GM12878 (cell line): Measurements from ENCODE around the gene TNFRSF14. TPM values are rescaled to one million over a fixed set of nuclear protein-coding genes. Genes with fewer than 3 reads are reported as not detected.

ENCODE experiments used
- CBX5 ChIP-seq: sonication (generic); IDR thresholded peaks from 2 replicates; pipeline ENCODE4 v1.6.1; 2016; ENCODE audit warnings: low read depth, moderate library complexity, mild to moderate bottlenecking, inconsistent platforms
- CHD1 ChIP-seq: IDR thresholded peaks from 2 replicates; pipeline ENCODE4 v1.6.1; 2012; ENCODE audit warnings: low read depth, low read length, improper control_type of control experiment
- KAT2A ChIP-seq: conservative IDR thresholded peaks from 2 replicates; pipeline ENCODE4 v1.6.1; 2011; ENCODE audit warnings: low read depth, low read length; ENCODE audit not compliant: control insufficient read depth
- KLF5 ChIP-seq: fragments of 450-650 bp; IDR thresholded peaks from 2 replicates; pipeline ENCODE4 v1.6.1; 2014; ENCODE audit warnings: mild to moderate bottlenecking; ENCODE audit not compliant: partially characterized antibody
- MTA2 ChIP-seq: fragments of 450-650 bp; IDR thresholded peaks from 2 replicates; pipeline ENCODE4 v1.6.1; 2016; ENCODE audit warnings: low read depth, mild to moderate bottlenecking, moderate library complexity
- MYB ChIP-seq: fragments of 150-350 bp; IDR thresholded peaks from 2 replicates; pipeline ENCODE4 v1.6.1; 2014; ENCODE audit warnings: mild to moderate bottlenecking, low read depth, low read length, borderline replicate concordance
- MYC ChIP-seq: IDR thresholded peaks from 2 replicates; pipeline ENCODE4 v1.6.1; 2011; ENCODE audit warnings: mild to moderate bottlenecking, low read length, moderate library complexity, inconsistent platforms; ENCODE audit not compliant: insufficient read depth, insufficient replicate concordance, insufficient read length, severe bottlenecking
- NBN ChIP-seq: fragments of 450-650 bp; IDR thresholded peaks from 2 replicates; pipeline ENCODE4 v1.6.1; 2016
- NFIC ChIP-seq: IDR thresholded peaks from 2 replicates; pipeline ENCODE4 v1.6.1; 2012; ENCODE audit warnings: low read depth, mild to moderate bottlenecking, inconsistent platforms, low read length, moderate library complexity
- NFXL1 ChIP-seq: fragments of 450-650 bp; IDR thresholded peaks from 2 replicates; pipeline ENCODE4 v1.6.1; 2017; ENCODE audit warnings: antibody characterized with exemption, mild to moderate bottlenecking, borderline replicate concordance
- POLR2A ChIP-seq: IDR thresholded peaks from 2 replicates; pipeline ENCODE4 v1.6.1; 2011; ENCODE audit warnings: low read depth, mild to moderate bottlenecking, low read length
- RAD21 ChIP-seq: IDR thresholded peaks from 2 replicates; pipeline ENCODE4 v1.6.1; 2011; ENCODE audit warnings: mild to moderate bottlenecking, low read depth, low read length, moderate library complexity; ENCODE audit not compliant: insufficient read depth
- SIN3A ChIP-seq: IDR thresholded peaks from 2 replicates; pipeline ENCODE4 v1.6.1; 2012; ENCODE audit warnings: low read depth, low read length, improper control_type of control experiment
- SPI1 ChIP-seq: IDR thresholded peaks from 2 replicates; pipeline ENCODE4 v1.6.1; 2011; ENCODE audit warnings: low read depth, mild to moderate bottlenecking, low read length, moderate library complexity, borderline replicate concordance; ENCODE audit not compliant: insufficient read depth
- TBL1XR1 ChIP-seq: IDR thresholded peaks from 2 replicates; pipeline ENCODE4 v1.6.1; 2012; ENCODE audit warnings: low read depth, low read length, improper control_type of control experiment
- polyA plus RNA-seq, 11 experiments: library from polyadenylated mRNA; depleted of rRNA in 4 of 11; unstranded in 6 of 11; stranded (reverse) in 5 of 11; fragments of >200 nt; fragmentation: Nextera tagmentation in 4 of 11; fragmentation: Illumina TruSeq in 1 of 11; extraction: Ambion mirVana in 4 of 11; extraction: Trizol in 1 of 11; gene quantifications; 1 replicate in 1 of 11; 2 replicates in 10 of 11; pipeline versions ENCODE4 v1.2.1 to v1.2.3, GENCODE V29; 2011 to 2016; ENCODE audit warnings: inconsistent platforms in 2 of 11, missing spikeins in 2 of 11, low read depth in 1 of 11
- total RNA-seq, 4 experiments: library from RNA; depleted of rRNA in 3 of 4; stranded (reverse); fragments of >200 nt in 3 of 4; fragmentation: Illumina TruSeq in 1 of 4; extraction: Trizol in 1 of 4; gene quantifications; 2 replicates each; pipeline versions ENCODE4 v1.2.1 to v1.2.3, GENCODE V29; 2013 to 2021
- TF ChIP-seq, protein P1 (sequence below): fragments of 450-650 bp; formaldehyde crosslinking; IDR thresholded peaks from 2 replicates; pipeline ENCODE4 v1.5.0; 2022; ENCODE audit warnings: mild to moderate bottlenecking, missing genetic modification characterization
- TF ChIP-seq, protein P2 (sequence below): fragments of 450-650 bp; IDR thresholded peaks from 2 replicates; pipeline ENCODE4 v1.6.1; 2014; ENCODE audit warnings: mild to moderate bottlenecking
- TF ChIP-seq, protein P3 (sequence below): fragments of 450-650 bp; IDR thresholded peaks from 2 replicates; pipeline ENCODE4 v1.6.1; 2018; ENCODE audit warnings: mild to moderate bottlenecking, low read depth, moderate library complexity; ENCODE audit not compliant: partially characterized antibody
- TF ChIP-seq, protein P4 (sequence below): fragments of 450-650 bp; IDR thresholded peaks from 2 replicates; pipeline ENCODE4 v1.6.1; 2017; ENCODE audit warnings: mild to moderate bottlenecking, moderate library complexity

Gene TNFRSF14
- total and polyA plus RNA-seq, 10 of the 15 experiments (the other 5 are each of a cell fraction or from before 2014, with no cell fraction given) = 0.43 to 114 (median 41.5) TPM

DNA sequence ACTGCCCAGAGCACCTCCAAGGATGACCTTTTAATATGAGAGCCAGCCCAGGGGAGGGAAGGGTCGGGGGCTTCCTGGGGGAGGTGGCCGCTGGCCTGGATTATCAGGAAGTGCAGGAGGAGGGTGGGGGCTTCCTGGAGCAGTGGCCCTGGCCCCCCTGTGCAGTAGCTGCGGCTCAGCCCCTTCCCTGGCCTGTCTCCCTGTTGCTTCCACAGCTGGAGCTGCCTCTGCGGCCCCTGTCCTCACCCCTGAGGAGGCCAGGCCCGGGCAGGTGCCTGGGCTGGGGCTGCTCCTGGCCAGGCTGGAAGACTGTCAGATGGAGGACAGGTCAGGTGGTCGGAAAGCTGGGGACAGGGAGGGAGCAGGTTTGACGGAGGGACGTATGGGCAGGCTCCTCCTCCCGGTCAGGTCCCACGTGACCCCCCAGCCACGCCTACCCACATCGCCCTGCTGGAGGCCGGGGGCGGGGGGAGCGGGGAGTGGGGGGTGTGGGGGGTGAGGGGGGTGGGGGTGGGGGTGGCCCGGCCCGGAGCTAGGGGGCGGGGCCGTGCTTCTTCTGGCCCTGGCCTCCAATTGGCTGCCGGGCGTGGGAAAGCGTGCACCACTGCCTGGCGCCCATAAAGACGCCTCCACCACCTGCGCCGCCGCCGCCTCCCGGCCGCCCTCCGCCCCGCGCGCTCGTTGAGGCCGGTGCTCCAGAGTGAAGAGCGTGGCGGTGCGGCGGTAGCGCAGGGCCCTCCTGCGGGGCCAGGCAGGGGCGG, 10.2 kb upstream of the TNFRSF14 start (continued):
- no peak for TF ChIP-seq MYB
- no peak for TF ChIP-seq SPI1
- TF ChIP-seq, protein P1, sequence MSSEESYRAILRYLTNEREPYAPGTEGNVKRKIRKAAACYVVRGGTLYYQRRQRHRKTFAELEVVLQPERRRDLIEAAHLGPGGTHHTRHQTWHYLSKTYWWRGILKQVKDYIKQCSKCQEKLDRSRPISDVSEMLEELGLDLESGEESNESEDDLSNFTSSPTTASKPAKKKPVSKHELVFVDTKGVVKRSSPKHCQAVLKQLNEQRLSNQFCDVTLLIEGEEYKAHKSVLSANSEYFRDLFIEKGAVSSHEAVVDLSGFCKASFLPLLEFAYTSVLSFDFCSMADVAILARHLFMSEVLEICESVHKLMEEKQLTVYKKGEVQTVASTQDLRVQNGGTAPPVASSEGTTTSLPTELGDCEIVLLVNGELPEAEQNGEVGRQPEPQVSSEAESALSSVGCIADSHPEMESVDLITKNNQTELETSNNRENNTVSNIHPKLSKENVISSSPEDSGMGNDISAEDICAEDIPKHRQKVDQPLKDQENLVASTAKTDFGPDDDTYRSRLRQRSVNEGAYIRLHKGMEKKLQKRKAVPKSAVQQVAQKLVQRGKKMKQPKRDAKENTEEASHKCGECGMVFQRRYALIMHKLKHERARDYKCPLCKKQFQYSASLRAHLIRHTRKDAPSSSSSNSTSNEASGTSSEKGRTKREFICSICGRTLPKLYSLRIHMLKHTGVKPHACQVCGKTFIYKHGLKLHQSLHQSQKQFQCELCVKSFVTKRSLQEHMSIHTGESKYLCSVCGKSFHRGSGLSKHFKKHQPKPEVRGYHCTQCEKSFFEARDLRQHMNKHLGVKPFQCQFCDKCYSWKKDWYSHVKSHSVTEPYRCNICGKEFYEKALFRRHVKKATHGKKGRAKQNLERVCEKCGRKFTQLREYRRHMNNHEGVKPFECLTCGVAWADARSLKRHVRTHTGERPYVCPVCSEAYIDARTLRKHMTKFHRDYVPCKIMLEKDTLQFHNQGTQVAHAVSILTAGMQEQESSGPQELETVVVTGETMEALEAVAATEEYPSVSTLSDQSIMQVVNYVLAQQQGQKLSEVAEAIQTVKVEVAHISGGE = no peak
- TF ChIP-seq CHD1 = no peak
- TF ChIP-seq, protein P2, sequence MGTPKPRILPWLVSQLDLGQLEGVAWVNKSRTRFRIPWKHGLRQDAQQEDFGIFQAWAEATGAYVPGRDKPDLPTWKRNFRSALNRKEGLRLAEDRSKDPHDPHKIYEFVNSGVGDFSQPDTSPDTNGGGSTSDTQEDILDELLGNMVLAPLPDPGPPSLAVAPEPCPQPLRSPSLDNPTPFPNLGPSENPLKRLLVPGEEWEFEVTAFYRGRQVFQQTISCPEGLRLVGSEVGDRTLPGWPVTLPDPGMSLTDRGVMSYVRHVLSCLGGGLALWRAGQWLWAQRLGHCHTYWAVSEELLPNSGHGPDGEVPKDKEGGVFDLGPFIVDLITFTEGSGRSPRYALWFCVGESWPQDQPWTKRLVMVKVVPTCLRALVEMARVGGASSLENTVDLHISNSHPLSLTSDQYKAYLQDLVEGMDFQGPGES = no peak
- TF ChIP-seq CBX5 = no peak
- no peak for TF ChIP-seq KLF5
- TF ChIP-seq POLR2A = peak; percentile 96
- TF ChIP-seq RAD21 = no peak
- 0 out of 2 replicates have a peak, but pooled peaks have one; percentile 35 for TF ChIP-seq SIN3A
- no peak for TF ChIP-seq TBL1XR1
- no peak for TF ChIP-seq NFXL1
- no peak for TF ChIP-seq NFIC
- TF ChIP-seq MTA2 = no peak
- TF ChIP-seq, protein P3, sequence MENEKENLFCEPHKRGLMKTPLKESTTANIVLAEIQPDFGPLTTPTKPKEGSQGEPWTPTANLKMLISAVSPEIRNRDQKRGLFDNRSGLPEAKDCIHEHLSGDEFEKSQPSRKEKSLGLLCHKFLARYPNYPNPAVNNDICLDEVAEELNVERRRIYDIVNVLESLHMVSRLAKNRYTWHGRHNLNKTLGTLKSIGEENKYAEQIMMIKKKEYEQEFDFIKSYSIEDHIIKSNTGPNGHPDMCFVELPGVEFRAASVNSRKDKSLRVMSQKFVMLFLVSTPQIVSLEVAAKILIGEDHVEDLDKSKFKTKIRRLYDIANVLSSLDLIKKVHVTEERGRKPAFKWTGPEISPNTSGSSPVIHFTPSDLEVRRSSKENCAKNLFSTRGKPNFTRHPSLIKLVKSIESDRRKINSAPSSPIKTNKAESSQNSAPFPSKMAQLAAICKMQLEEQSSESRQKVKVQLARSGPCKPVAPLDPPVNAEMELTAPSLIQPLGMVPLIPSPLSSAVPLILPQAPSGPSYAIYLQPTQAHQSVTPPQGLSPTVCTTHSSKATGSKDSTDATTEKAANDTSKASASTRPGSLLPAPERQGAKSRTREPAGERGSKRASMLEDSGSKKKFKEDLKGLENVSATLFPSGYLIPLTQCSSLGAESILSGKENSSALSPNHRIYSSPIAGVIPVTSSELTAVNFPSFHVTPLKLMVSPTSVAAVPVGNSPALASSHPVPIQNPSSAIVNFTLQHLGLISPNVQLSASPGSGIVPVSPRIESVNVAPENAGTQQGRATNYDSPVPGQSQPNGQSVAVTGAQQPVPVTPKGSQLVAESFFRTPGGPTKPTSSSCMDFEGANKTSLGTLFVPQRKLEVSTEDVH = no peak
- no peak for TF ChIP-seq MYC
- TF ChIP-seq, protein P4, sequence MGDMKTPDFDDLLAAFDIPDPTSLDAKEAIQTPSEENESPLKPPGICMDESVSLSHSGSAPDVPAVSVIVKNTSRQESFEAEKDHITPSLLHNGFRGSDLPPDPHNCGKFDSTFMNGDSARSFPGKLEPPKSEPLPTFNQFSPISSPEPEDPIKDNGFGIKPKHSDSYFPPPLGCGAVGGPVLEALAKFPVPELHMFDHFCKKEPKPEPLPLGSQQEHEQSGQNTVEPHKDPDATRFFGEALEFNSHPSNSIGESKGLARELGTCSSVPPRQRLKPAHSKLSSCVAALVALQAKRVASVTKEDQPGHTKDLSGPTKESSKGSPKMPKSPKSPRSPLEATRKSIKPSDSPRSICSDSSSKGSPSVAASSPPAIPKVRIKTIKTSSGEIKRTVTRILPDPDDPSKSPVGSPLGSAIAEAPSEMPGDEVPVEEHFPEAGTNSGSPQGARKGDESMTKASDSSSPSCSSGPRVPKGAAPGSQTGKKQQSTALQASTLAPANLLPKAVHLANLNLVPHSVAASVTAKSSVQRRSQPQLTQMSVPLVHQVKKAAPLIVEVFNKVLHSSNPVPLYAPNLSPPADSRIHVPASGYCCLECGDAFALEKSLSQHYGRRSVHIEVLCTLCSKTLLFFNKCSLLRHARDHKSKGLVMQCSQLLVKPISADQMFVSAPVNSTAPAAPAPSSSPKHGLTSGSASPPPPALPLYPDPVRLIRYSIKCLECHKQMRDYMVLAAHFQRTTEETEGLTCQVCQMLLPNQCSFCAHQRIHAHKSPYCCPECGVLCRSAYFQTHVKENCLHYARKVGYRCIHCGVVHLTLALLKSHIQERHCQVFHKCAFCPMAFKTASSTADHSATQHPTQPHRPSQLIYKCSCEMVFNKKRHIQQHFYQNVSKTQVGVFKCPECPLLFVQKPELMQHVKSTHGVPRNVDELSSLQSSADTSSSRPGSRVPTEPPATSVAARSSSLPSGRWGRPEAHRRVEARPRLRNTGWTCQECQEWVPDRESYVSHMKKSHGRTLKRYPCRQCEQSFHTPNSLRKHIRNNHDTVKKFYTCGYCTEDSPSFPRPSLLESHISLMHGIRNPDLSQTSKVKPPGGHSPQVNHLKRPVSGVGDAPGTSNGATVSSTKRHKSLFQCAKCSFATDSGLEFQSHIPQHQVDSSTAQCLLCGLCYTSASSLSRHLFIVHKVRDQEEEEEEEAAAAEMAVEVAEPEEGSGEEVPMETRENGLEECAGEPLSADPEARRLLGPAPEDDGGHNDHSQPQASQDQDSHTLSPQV = no peak
- no peak for TF ChIP-seq NBN
- TF ChIP-seq KAT2A = no peak
